ENCODE results near the gene LMCD1. TPM values are rescaled to one million over a fixed set of nuclear protein-coding genes. Genes with fewer than 3 reads are reported as not detected.

LMCD1 gene
- total and polyA plus RNA-seq, 2 experiments from 2014 or later, result 21.8 to 35.3 TPM

DNA sequence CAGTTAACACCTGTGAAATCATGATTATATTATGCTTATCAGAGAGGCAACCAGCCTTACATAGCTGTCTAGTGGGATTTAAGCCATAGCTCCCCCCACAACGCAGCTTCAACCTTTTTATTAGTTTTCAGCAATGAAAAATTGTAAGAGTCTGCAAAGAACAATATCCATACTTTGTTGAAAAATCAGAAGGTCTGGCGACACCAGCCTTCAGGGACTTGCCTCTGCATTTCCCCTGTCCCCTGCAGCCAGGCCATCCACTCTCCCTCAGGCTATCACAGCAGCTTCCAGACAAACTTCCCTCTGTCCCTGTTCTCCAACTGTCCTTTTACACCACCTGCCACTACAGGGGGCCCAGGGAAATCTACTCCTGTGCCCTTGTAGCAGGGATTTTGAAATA is 83.0 kb downstream of the LMCD1 start:
- no peak for ATAC-seq
- Mint-ChIP-seq H3K4me1 (no peaks in the 10 kb centered on the region), H3K9me3 (no peaks in the 10 kb centered on the region), H3K4me3 (no peak overlapping the region), H3K36me3 (ENCODE audit: low read depth) (no peaks in the 10 kb centered on the region), H3K27ac (no peak overlapping the region), H3K27me3 (ENCODE audit: insufficient read depth, low read depth, poor library complexity) (peaks cover 1% of the 10 kb centered on the region)
- Histone ChIP-seq H3K27ac (ENCODE audit: low read depth) (no peak overlapping the region), H3K9me2 (ENCODE audit: insufficient read depth) (no peaks in the 10 kb centered on the region), H3K36me3 (ENCODE audit: insufficient read depth) (no peaks in the 10 kb centered on the region), H2AFZ (no peak overlapping the region), H3F3A (replicated peaks; ENCODE audit: low read depth) (no peaks in the 10 kb centered on the region), H3K4me2 (no peak overlapping the region), H3K79me2 (replicated peaks; ENCODE audit: insufficient read depth) (no peaks in the 10 kb centered on the region), H3K4me1 (ENCODE audit: insufficient read depth) (no peaks in the 10 kb centered on the region), H3K27me3 (ENCODE audit: insufficient read depth) (no peaks in the 10 kb centered on the region), H4K20me1 (replicated peaks; ENCODE audit: insufficient read depth) (no peaks in the 10 kb centered on the region), H3K4me3 (no peak overlapping the region)
- TF ChIP-seq, protein P1, sequence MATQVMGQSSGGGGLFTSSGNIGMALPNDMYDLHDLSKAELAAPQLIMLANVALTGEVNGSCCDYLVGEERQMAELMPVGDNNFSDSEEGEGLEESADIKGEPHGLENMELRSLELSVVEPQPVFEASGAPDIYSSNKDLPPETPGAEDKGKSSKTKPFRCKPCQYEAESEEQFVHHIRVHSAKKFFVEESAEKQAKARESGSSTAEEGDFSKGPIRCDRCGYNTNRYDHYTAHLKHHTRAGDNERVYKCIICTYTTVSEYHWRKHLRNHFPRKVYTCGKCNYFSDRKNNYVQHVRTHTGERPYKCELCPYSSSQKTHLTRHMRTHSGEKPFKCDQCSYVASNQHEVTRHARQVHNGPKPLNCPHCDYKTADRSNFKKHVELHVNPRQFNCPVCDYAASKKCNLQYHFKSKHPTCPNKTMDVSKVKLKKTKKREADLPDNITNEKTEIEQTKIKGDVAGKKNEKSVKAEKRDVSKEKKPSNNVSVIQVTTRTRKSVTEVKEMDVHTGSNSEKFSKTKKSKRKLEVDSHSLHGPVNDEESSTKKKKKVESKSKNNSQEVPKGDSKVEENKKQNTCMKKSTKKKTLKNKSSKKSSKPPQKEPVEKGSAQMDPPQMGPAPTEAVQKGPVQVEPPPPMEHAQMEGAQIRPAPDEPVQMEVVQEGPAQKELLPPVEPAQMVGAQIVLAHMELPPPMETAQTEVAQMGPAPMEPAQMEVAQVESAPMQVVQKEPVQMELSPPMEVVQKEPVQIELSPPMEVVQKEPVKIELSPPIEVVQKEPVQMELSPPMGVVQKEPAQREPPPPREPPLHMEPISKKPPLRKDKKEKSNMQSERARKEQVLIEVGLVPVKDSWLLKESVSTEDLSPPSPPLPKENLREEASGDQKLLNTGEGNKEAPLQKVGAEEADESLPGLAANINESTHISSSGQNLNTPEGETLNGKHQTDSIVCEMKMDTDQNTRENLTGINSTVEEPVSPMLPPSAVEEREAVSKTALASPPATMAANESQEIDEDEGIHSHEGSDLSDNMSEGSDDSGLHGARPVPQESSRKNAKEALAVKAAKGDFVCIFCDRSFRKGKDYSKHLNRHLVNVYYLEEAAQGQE (IDR thresholded peaks at IDR 0.05; ENCODE audit: unreplicated experiment), result no peak
- TF ChIP-seq, protein P2, sequence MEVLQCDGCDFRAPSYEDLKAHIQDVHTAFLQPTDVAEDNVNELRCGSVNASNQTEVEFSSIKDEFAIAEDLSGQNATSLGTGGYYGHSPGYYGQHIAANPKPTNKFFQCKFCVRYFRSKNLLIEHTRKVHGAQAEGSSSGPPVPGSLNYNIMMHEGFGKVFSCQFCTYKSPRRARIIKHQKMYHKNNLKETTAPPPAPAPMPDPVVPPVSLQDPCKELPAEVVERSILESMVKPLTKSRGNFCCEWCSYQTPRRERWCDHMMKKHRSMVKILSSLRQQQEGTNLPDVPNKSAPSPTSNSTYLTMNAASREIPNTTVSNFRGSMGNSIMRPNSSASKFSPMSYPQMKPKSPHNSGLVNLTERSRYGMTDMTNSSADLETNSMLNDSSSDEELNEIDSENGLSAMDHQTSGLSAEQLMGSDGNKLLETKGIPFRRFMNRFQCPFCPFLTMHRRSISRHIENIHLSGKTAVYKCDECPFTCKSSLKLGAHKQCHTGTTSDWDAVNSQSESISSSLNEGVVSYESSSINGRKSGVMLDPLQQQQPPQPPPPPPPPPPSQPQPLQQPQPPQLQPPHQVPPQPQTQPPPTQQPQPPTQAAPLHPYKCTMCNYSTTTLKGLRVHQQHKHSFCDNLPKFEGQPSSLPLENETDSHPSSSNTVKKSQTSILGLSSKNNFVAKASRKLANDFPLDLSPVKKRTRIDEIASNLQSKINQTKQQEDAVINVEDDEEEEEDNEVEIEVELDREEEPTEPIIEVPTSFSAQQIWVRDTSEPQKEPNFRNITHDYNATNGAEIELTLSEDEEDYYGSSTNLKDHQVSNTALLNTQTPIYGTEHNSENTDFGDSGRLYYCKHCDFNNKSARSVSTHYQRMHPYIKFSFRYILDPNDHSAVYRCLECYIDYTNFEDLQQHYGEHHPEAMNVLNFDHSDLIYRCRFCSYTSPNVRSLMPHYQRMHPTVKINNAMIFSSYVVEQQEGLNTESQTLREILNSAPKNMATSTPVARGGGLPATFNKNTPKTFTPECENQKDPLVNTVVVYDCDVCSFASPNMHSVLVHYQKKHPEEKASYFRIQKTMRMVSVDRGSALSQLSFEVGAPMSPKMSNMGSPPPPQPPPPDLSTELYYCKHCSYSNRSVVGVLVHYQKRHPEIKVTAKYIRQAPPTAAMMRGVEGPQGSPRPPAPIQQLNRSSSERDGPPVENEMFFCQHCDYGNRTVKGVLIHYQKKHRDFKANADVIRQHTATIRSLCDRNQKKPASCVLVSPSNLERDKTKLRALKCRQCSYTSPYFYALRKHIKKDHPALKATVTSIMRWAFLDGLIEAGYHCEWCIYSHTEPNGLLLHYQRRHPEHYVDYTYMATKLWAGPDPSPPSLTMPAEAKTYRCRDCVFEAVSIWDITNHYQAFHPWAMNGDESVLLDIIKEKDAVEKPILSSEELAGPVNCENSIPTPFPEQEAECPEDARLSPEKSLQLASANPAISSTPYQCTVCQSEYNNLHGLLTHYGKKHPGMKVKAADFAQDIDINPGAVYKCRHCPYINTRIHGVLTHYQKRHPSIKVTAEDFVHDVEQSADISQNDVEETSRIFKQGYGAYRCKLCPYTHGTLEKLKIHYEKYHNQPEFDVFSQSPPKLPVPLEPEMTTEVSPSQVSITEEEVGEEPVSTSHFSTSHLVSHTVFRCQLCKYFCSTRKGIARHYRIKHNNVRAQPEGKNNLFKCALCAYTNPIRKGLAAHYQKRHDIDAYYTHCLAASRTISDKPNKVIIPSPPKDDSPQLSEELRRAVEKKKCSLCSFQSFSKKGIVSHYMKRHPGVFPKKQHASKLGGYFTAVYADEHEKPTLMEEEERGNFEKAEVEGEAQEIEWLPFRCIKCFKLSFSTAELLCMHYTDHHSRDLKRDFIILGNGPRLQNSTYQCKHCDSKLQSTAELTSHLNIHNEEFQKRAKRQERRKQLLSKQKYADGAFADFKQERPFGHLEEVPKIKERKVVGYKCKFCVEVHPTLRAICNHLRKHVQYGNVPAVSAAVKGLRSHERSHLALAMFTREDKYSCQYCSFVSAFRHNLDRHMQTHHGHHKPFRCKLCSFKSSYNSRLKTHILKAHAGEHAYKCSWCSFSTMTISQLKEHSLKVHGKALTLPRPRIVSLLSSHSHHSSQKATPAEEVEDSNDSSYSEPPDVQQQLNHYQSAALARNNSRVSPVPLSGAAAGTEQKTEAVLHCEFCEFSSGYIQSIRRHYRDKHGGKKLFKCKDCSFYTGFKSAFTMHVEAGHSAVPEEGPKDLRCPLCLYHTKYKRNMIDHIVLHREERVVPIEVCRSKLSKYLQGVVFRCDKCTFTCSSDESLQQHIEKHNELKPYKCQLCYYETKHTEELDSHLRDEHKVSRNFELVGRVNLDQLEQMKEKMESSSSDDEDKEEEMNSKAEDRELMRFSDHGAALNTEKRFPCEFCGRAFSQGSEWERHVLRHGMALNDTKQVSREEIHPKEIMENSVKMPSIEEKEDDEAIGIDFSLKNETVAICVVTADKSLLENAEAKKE (CRISPR knock-in tag; IDR thresholded peaks at IDR 0.05), result no peak
- TF ChIP-seq STAT1 (IDR thresholded peaks at IDR 0.05; ENCODE audit: unreplicated experiment), result no peak
- DNase-seq (ENCODE audit: low spot score), result no peak

Data from GM23338 (cell line).